C4-2B (cell line): Measurements from ENCODE around the gene ST7.

Experiments used
- H3K27ac ChIP-seq: fragments of 450-650 bp; 2 replicates; pipeline ENCODE4 v1.5.1; 2017
- ZFX ChIP-seq: fragments of 450-650 bp; IDR thresholded peaks from 2 replicates; pipeline ENCODE4 v1.6.1; 2017
- TF ChIP-seq, protein P1 (sequence below): fragments of 450-650 bp; conservative IDR thresholded peaks from 2 replicates; pipeline ENCODE4 v1.5.1; 2017; ENCODE audit warnings: mild to moderate bottlenecking

ST7 gene

DNA sequence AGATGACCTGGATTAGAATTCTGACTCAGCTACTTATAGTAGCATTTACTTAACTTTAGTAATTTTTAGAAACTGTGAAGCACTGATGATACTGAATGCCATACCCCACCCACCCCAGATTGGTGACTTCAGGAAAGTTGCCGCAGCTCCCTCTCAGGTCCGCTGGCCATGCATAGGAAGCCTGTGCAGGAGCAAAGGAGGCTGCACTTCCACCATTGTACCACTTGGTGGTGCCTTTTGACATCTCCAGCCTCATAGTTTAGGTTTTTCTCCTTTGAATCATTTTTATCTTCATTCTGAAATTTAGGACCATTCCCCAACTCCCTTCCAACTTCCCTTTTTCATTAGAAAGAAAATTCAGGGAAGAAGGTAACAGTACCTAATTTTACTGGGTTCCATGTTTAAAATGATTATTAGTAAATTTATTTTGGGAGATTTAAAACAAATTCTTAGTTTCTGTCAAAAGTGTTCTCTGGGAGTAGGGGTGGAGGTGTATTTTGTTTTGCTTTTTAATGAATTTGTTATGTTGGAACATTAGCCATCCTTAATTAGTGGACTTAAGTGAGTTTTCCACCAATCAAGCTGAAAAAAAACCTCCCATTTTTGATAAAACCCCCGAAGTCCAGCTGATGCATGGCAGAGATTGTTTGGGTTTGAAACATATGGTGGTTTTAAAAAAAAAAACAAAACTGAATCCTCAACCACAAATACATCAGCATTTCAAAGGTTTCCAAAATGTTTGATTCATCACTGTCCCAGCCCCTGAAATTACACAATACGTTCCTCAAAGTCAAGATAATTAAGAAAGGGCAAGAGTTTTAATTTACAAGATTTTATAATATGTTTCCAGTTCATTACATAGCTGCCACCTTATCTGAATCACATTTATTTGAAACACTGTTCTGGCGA, 259.9 kb downstream of the ST7 start:
- TF ChIP-seq ZFX, result no peak
- TF ChIP-seq, protein P1, sequence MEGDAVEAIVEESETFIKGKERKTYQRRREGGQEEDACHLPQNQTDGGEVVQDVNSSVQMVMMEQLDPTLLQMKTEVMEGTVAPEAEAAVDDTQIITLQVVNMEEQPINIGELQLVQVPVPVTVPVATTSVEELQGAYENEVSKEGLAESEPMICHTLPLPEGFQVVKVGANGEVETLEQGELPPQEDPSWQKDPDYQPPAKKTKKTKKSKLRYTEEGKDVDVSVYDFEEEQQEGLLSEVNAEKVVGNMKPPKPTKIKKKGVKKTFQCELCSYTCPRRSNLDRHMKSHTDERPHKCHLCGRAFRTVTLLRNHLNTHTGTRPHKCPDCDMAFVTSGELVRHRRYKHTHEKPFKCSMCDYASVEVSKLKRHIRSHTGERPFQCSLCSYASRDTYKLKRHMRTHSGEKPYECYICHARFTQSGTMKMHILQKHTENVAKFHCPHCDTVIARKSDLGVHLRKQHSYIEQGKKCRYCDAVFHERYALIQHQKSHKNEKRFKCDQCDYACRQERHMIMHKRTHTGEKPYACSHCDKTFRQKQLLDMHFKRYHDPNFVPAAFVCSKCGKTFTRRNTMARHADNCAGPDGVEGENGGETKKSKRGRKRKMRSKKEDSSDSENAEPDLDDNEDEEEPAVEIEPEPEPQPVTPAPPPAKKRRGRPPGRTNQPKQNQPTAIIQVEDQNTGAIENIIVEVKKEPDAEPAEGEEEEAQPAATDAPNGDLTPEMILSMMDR, result peak; percentile 99
- no peak overlapping the region for H3K27ac ChIP-seq

DNA sequence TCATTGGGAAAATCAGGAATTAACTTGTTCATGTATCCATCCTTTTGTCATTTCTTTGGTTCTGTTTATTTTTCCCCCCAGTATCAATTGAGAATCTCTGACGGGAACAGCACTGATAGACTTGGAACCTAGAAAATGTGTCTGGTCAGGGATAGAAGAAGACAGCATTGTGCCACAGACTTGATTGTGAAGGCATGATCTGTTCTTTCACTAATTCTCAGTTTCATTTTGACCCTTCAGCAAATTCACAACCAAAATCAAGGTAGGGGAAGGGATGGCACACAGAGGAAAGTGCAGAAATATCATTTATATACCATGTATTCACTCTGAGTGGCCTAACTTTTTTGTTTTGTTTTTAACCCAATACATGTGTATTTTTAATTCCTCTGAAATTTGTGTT, 262.7 kb downstream of the ST7 start:
- no peak overlapping the region for H3K27ac ChIP-seq
- no peak for TF ChIP-seq ZFX
- TF ChIP-seq, protein P1, result no peak

DNA sequence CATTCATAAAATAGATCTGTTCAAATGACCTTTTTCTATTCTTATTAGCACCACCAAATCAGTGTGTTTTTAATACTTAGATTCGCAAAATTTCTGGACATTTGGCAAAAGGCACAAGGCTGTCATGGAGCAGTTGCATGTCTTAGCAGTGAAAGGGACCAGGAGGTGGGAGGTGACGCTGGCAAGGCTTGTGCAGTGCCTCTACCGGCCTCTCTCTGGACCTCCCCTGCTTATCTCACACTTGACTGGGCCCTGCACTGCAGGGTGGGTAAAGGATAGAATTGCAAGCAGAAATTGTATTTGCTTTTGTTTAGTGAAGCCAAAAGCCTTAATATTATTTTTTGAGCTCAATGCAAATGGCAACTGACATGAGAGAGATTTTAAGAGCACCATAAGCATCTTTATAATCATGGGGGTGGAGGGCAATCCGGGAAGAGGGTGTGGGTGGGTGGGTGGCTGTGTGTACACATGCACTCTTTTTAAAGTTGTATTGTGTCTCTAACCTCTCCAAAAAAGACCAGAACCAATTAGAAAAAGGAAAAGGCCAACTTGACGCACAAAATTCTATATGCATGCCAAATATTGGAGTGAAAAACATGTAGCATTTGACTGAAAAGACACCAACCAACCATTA, 263.3 kb downstream of the ST7 start:
- no peak overlapping the region for H3K27ac ChIP-seq
- TF ChIP-seq ZFX, result no peak
- TF ChIP-seq, protein P1, result no peak

DNA sequence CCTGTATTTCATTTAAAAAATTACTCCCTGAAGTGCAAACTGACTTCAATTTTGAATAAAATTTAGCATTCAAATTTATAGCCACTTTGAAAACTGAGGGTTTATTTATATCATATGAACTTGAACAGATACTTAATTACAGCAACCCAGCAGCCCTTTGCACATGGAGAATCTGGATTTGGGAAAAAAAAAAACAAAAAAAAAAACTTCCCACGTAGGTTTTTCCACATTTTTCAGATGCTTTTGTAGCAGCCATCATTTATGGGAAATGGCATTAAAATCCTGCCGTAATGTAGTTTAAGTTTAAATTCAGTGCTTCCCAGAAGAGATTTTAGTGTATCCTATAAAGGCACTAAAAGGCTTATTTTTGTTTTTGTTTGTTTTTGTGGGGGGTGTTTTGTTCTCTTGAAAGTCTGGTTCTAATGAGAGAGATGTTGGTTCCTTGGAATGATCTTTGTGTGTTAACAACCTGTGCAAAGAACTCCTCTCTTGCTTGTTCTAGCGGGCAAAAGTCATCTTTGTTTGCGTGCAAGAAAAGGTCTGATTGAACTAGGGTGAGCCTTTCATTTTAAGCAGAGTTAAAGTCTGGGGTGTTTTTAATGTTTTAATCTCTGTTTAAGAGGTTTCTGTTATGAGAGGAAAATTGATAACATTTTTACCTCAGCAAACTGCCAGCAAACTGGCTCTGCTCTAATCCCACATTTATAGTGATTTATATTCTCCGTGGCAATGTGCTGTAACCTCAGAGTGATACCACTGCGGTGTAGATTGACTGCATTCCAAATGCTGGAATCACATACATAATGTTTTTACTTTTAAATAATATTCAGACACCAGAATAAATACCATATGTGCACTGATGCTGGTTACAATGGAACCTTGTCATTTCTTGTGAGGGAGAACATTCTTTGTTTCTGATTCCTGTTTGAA, 264.1 kb downstream of the ST7 start:
- no peak overlapping the region for H3K27ac ChIP-seq

DNA sequence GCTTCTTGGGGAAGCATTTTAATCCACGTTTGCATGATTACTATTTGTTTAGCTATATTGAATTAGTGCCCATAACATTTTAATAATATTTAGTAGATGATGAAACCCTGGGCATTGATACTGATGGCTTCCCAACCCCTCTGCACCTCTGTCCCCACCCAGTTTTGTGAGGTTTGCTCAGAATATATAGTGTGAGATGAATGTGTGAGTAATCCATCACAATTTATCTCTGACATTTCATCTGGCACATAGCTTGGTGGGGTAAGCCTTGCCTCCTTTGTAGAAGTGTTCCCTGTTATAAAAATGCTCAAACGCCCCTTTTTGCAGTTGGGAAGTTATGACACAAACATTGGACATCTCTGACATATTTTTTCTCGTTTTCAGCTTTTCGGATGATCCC, 265.4 kb downstream of the ST7 start:
- H3K27ac ChIP-seq, result no peak overlapping the region

More for the DNA sequence above, 264.1 kb downstream of the ST7 start:
- no peak for TF ChIP-seq ZFX
- TF ChIP-seq, protein P1, result no peak

DNA sequence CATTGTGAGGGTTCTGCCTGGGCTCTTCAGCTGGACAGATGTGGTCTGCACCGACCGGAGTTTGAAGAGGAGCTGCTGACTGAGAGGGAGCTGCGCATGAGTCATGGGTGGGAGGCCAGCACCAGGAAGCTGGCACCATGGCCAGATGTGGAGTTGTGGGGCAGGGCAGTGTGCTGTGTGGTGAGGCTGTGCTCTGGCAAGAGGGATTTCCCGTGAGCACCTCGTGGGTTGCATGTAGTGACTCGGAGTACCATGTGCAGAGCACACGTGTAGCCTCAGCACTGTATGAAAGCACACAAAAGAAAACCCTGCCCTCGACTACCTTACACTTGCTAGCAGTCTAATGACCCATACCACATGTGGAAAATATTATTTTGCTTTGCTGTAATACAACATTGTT, 266.2 kb downstream of the ST7 start:
- no peak overlapping the region for H3K27ac ChIP-seq
- TF ChIP-seq ZFX, result no peak

More for the DNA sequence above, 265.4 kb downstream of the ST7 start:
- TF ChIP-seq, protein P1, result no peak
- TF ChIP-seq ZFX, result no peak

DNA sequence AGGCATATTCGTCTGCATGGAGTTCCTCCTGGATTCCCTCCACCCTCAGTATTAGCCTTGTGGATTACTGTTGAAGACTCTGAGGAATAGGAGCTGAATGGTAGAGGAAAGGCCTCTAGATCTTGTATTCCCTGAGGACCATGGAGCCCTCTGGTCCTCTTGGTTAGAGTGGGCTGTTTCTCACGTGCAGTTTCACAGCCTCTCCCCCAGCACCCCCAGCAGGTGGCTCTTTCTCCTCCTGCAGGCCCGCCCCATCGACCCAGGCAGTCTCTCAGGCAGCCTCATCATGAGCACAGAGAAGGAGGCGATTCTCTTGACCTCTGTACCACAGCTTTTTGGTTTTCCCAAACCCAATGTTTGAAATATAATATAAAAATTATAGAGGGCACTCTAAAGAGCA, 267.5 kb downstream of the ST7 start:
- H3K27ac ChIP-seq, result no peak overlapping the region
- TF ChIP-seq, protein P1, result no peak
- TF ChIP-seq ZFX, result no peak
